HEK293 (cell line): ENCODE results near the gene KCNK7.

Source experiments
- ATF2 ChIP-seq: fragments of 450-650 bp; formaldehyde crosslinking; IDR thresholded peaks from 2 replicates; pipeline ENCODE4 v1.5.1; 2016; ENCODE audit warnings: missing biosample characterization, missing genetic modification characterization, low read depth
- EGR2 ChIP-seq: fragments of 450-650 bp; formaldehyde crosslinking; IDR thresholded peaks from 2 replicates; pipeline ENCODE4 v1.5.1; 2016; ENCODE audit warnings: low read depth, missing biosample characterization, missing genetic modification characterization
- GFI1B ChIP-seq: fragments of 450-650 bp; formaldehyde crosslinking; IDR thresholded peaks from 2 replicates; pipeline ENCODE4 v1.5.1; 2016; ENCODE audit warnings: missing biosample characterization, missing genetic modification characterization
- GLI4 ChIP-seq: fragments of 450-650 bp; formaldehyde crosslinking; IDR thresholded peaks from 2 replicates; pipeline ENCODE4 v1.5.1; 2016; ENCODE audit warnings: missing biosample characterization, missing genetic modification characterization
- HOXA7 ChIP-seq: sonication (generic); formaldehyde crosslinking; IDR thresholded peaks from 2 replicates; pipeline ENCODE4 v1.8.1; 2022; ENCODE audit warnings: missing genetic modification reagents, borderline replicate concordance
- PRDM2 ChIP-seq: fragments of 450-650 bp; formaldehyde crosslinking; IDR thresholded peaks from 2 replicates; pipeline ENCODE4 v1.5.1; 2016; ENCODE audit warnings: missing biosample characterization, missing genetic modification characterization, borderline replicate concordance
- SETDB1 ChIP-seq: IDR thresholded peaks from one replicate; pipeline ENCODE4 v1.6.1; 2017; ENCODE audit warnings: mild to moderate bottlenecking, low read length, moderate library complexity, mixed read lengths; ENCODE audit not compliant: insufficient read length
- ZBTB17 ChIP-seq: fragments of 450-650 bp; formaldehyde crosslinking; IDR thresholded peaks from 2 replicates; pipeline ENCODE4 v1.5.1; 2016; ENCODE audit warnings: missing biosample characterization, missing genetic modification characterization
- ZBTB48 ChIP-seq: fragments of 450-650 bp; formaldehyde crosslinking; IDR thresholded peaks from 2 replicates; pipeline ENCODE4 v1.5.1; 2016; ENCODE audit warnings: missing biosample characterization, missing genetic modification characterization
- ZFHX2 ChIP-seq: fragments of 450-650 bp; formaldehyde crosslinking; conservative IDR thresholded peaks from 2 replicates; pipeline ENCODE4 v1.5.1; 2016; ENCODE audit warnings: missing biosample characterization, missing genetic modification characterization
- ZNF112 ChIP-seq: fragments of 450-650 bp; formaldehyde crosslinking; IDR thresholded peaks from 2 replicates; pipeline ENCODE4 v1.5.0; 2017; ENCODE audit warnings: missing biosample characterization, missing genetic modification characterization
- ZNF140 ChIP-seq: fragments of 450-650 bp; formaldehyde crosslinking; IDR thresholded peaks from 2 replicates; pipeline ENCODE4 v1.5.1; 2016; ENCODE audit warnings: missing biosample characterization, missing genetic modification characterization
- ZNF18 ChIP-seq: fragments of 450-650 bp; formaldehyde crosslinking; IDR thresholded peaks from 2 replicates; pipeline ENCODE4 v1.5.1; 2016; ENCODE audit warnings: missing biosample characterization, missing genetic modification characterization
- ZNF37A ChIP-seq: fragments of 450-650 bp; IDR thresholded peaks from 2 replicates; pipeline ENCODE4 v1.5.1; 2018; ENCODE audit warnings: missing biosample characterization, missing genetic modification characterization
- ZNF404 ChIP-seq: fragments of 450-650 bp; formaldehyde crosslinking; IDR thresholded peaks from 2 replicates; pipeline ENCODE4 v1.5.1; 2017; ENCODE audit warnings: missing biosample characterization, missing genetic modification characterization
- ZNF433 ChIP-seq: fragments of 450-650 bp; formaldehyde crosslinking; IDR thresholded peaks from 2 replicates; pipeline ENCODE4 v1.5.1; 2016; ENCODE audit warnings: missing biosample characterization, missing genetic modification characterization, low read depth
- ZNF529 ChIP-seq: fragments of 450-650 bp; formaldehyde crosslinking; IDR thresholded peaks from 2 replicates; pipeline ENCODE4 v1.5.1; 2017; ENCODE audit warnings: missing genetic modification characterization, missing biosample characterization; ENCODE audit not compliant: insufficient replicate concordance
- ZNF555 ChIP-seq: fragments of 450-650 bp; formaldehyde crosslinking; conservative IDR thresholded peaks from 2 replicates; pipeline ENCODE4 v1.5.1; 2017; ENCODE audit warnings: missing biosample characterization, mild to moderate bottlenecking, missing genetic modification characterization, inconsistent platforms
- ZNF596 ChIP-seq: fragments of 450-650 bp; IDR thresholded peaks from 2 replicates; pipeline ENCODE4 v1.5.0; 2018; ENCODE audit warnings: missing biosample characterization, mild to moderate bottlenecking, missing genetic modification characterization, moderate library complexity
- ZNF660 ChIP-seq: fragments of 450-650 bp; IDR thresholded peaks from 2 replicates; pipeline ENCODE4 v1.5.1; 2018; ENCODE audit warnings: missing biosample characterization, mild to moderate bottlenecking, missing genetic modification characterization
- ZNF670 ChIP-seq: fragments of 450-650 bp; formaldehyde crosslinking; IDR thresholded peaks from 2 replicates; pipeline ENCODE4 v1.5.1; 2016; ENCODE audit warnings: missing biosample characterization, missing genetic modification characterization, low read depth
- ZNF791 ChIP-seq: fragments of 450-650 bp; formaldehyde crosslinking; IDR thresholded peaks from 2 replicates; pipeline ENCODE4 v1.5.1; 2016; ENCODE audit warnings: missing biosample characterization, missing genetic modification characterization
- TF ChIP-seq, protein P1 (sequence below): fragments of 450-650 bp; formaldehyde crosslinking; IDR thresholded peaks from 2 replicates; pipeline ENCODE4 v1.5.1; 2016; ENCODE audit warnings: missing biosample characterization, missing genetic modification characterization
- TF ChIP-seq, protein P2 (sequence below): fragments of 450-650 bp; formaldehyde crosslinking; IDR thresholded peaks from 2 replicates; pipeline ENCODE4 v1.5.1; 2017; ENCODE audit warnings: missing biosample characterization, missing genetic modification characterization
- TF ChIP-seq, protein P3 (sequence below): fragments of 450-650 bp; formaldehyde crosslinking; IDR thresholded peaks from 2 replicates; pipeline ENCODE4 v1.5.1; 2016; ENCODE audit warnings: missing biosample characterization, missing genetic modification characterization

Gene KCNK7

GRCh38 chr11:65559951-65560537 is 35.6 kb downstream of the KCNK7 start (continued):
- TF ChIP-seq PRDM2 (tag by site-specific recombination) = no peak
- TF ChIP-seq ZNF404 (tag by site-specific recombination) = no peak
- no peak for TF ChIP-seq ZNF112
- TF ChIP-seq ZNF37A (tag by site-specific recombination) = no peak
- TF ChIP-seq HOXA7 (CRISPR knock-in tag) = no peak
- TF ChIP-seq, protein P1, sequence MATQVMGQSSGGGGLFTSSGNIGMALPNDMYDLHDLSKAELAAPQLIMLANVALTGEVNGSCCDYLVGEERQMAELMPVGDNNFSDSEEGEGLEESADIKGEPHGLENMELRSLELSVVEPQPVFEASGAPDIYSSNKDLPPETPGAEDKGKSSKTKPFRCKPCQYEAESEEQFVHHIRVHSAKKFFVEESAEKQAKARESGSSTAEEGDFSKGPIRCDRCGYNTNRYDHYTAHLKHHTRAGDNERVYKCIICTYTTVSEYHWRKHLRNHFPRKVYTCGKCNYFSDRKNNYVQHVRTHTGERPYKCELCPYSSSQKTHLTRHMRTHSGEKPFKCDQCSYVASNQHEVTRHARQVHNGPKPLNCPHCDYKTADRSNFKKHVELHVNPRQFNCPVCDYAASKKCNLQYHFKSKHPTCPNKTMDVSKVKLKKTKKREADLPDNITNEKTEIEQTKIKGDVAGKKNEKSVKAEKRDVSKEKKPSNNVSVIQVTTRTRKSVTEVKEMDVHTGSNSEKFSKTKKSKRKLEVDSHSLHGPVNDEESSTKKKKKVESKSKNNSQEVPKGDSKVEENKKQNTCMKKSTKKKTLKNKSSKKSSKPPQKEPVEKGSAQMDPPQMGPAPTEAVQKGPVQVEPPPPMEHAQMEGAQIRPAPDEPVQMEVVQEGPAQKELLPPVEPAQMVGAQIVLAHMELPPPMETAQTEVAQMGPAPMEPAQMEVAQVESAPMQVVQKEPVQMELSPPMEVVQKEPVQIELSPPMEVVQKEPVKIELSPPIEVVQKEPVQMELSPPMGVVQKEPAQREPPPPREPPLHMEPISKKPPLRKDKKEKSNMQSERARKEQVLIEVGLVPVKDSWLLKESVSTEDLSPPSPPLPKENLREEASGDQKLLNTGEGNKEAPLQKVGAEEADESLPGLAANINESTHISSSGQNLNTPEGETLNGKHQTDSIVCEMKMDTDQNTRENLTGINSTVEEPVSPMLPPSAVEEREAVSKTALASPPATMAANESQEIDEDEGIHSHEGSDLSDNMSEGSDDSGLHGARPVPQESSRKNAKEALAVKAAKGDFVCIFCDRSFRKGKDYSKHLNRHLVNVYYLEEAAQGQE (tag by site-specific recombination) = no peak
- no peak for TF ChIP-seq ZNF791 (tag by site-specific recombination)
- no peak for TF ChIP-seq GFI1B (tag by site-specific recombination)
- TF ChIP-seq ATF2 (tag by site-specific recombination) = no peak
- TF ChIP-seq SETDB1 = no peak
- no peak for TF ChIP-seq ZNF140 (tag by site-specific recombination)
- TF ChIP-seq EGR2 (tag by site-specific recombination) = peak; percentile 17; the same call in 1 of the 2 replicates
- TF ChIP-seq, protein P2, sequence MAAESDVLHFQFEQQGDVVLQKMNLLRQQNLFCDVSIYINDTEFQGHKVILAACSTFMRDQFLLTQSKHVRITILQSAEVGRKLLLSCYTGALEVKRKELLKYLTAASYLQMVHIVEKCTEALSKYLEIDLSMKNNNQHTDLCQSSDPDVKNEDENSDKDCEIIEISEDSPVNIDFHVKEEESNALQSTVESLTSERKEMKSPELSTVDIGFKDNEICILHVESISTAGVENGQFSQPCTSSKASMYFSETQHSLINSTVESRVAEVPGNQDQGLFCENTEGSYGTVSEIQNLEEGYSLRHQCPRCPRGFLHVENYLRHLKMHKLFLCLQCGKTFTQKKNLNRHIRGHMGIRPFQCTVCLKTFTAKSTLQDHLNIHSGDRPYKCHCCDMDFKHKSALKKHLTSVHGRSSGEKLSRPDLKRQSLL (tag by site-specific recombination) = no peak
- TF ChIP-seq GLI4 (tag by site-specific recombination) = no peak
- peak; percentile 89 for TF ChIP-seq ZNF18 (tag by site-specific recombination)
- TF ChIP-seq ZNF670 (tag by site-specific recombination) = no peak
- peak; percentile 60 for TF ChIP-seq ZFHX2 (tag by site-specific recombination)
- TF ChIP-seq ZBTB48 (tag by site-specific recombination) = no peak
- peak; percentile 19; the same call in 1 of the 2 replicates for TF ChIP-seq ZBTB17 (tag by site-specific recombination)
- no peak for TF ChIP-seq ZNF596 (tag by site-specific recombination)
- no peak for TF ChIP-seq ZNF433 (tag by site-specific recombination)
- TF ChIP-seq ZNF660 (tag by site-specific recombination) = no peak
- TF ChIP-seq ZNF529 (tag by site-specific recombination) = no peak
- TF ChIP-seq ZNF555 (tag by site-specific recombination) = no peak
- TF ChIP-seq, protein P3, sequence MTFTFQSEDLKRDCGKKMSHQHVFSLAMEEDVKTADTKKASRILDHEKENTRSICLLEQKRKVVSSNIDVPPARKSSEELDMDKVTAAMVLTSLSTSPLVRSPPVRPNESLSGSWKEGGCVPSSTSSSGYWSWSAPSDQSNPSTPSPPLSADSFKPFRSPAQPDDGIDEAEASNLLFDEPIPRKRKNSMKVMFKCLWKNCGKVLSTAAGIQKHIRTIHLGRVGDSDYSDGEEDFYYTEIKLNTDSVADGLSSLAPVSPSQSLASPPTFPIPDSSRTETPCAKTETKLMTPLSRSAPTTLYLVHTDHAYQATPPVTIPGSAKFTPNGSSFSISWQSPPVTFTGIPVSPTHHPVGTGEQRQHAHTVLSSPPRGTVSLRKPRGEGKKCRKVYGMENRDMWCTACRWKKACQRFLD (tag by site-specific recombination) = no peak
